ENCODE data around the gene AQR.
"Not testable (repeated sequence)": the region's sequence is repeated elsewhere in the genome, so short reads cannot be mapped to it uniquely, and the experiment has no call there.

AQR gene

DNA sequence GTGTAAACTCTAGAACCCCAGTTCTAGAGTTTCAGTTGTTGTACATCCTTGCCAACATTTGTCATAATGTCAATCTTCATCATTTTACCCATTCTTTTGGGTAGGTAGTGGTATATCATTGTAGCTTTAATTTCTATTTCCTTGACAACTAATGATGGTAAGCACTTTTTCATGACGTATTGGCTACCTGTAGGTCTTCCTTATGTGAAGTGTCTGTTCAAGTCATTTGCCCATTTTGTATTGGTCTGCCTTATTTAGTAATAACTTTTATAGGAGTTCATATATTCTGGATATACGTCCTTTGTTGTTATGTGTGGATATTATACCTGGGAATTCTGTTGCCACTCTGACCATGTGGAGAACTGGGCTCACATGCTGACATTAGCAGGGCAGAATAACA lies 100.4 kb downstream of the AQR start:
- FAIRE-seq = no peak

DNA sequence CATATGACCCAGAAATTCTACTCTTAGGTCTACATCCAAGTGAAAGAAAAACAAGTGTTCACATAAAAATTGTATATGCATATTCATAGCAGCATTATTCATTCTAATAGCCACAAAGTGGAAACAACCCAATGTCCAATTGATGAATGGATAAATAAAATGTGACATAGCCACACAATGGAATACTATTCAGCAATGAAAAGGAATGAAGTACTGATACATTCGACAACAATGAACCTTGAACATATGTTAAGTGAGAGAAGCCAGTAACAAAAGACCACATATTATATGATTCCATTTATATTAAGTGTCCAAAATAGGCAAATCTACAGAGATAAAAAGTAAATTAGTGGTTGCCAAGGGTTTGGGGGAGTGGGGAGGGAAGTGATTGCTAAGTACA lies 104.0 kb downstream of the AQR start:
- FAIRE-seq = no peak

DNA sequence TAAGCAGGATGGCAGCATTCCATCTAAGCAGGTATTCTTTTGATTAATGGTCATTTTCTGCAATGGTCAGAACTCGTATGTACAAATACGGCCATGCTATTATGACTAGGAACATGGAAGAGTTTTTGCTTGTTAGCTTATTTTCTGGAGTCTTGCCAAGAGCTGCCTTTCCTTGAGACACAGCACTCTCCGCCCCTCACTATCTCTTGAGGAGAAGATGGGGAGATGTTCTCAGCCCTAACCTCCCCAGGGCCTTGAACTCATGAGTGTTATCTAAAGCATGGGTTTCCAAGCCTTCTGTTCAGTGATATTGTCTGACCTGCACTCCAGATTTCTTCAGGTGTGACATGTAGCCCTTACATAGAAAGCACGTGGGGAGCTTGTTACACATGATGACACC lies 108.3 kb downstream of the AQR start:
- FAIRE-seq = no peak

DNA sequence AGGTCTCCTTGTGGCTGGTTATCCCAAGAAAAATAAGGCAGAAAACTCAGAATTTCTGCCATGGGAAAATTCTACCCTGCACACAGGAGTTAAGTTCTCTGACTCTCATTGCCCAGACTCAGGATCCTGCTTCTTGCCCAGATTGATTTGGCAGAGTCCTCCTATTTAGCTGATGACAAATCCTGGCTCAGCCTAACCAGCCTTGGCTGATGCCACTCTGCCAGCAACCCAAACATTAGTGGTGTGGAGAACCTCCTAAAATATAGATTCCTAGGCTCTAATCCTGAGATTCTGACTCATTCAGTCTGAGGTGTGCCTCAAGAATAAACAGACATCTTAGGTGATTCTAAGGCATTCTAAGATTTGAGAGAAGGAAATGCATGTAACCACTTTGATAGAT lies 113.6 kb downstream of the AQR start:
- no peak for FAIRE-seq

DNA sequence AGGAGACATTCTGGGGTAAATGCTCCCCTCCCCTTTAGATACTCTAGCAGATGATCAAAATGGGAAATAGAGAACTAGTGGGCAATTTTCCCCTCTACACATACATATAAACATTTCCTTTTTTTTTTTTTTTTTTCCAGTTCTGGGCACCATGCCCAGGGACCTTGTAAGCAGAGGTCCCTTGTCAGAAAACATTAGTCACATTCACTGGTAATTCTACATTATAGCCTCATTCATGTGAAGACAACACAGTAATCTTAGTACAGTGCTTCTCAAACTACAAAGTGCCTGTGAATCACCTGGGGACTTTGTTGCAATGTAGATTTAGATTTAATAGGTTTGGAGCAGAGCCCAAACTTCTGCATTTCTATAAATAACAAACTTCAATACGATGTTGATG lies 114.1 kb downstream of the AQR start:
- FAIRE-seq = no peak

DNA sequence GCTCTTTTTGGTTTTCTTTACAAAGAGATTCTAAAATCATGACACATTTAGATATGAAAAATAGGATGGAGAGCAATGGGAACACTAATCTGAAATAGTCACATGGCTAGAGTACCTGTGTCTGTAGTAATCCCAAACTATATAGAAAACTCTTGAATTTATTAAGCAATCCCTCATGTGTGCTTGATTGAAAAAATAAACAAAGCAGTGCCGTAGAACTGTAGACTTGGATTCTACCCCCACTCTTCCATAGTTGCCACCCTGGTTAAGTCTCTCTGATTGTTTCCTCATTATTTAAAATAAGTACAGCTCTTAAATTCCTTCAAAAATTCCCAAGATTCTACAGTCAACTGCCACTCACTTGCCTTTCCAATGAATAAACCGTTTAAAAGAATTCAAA lies 115.3 kb downstream of the AQR start:
- FAIRE-seq = no peak

DNA sequence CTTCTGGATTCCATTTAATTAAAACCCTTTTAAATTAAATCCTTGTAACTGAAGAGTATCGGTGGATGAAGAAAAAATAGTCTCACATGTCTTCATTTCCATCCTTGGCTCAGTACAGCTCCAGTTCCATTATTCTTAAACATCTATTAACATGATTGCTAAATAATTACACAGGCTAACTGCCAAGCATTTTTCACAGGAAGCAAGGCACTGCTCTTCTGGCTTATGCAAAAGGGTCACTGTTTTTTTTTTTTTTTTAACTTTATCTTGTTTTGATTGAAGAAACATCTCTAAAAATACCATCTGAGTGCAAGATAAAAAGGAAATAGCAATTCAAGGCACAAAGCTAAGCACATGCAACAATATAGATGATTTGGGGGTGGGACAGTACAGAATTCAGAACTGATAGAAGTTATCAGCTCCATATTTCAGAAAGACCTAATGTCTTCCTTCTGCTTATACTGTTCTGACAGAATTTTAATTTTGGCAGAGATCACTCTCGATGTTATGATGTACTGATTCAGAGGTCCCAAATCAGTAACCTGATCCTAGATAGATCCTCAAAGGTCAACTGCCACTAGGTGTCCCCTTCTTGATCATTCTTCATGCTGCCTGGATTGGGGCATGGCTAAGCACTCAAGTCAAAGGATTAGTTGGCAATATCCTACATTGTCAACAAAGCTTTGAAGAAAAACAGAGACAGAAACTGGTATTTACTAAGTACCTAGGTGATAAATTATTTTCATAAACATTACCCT lies 116.4 kb downstream of the AQR start:
- no peak for FAIRE-seq

DNA sequence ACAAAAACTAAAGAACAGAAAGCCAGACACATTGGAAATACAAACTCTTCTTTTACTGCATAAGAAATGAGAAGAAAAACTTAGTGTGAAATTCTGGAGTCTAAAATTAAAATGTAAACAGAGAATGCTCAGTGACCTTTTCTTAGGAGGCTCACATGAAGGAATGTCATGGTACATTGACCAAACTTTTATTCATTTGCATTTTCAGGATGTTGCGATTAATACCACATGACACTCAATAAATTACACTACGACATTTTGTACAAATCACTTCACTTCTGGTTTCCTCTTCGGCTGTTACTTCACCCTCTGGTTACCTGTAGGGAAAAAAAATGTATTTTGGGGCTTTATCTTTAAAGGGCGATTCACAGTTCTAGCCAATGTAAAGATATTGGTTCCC lies 117.8 kb downstream of the AQR start:
- FAIRE-seq = no peak

DNA sequence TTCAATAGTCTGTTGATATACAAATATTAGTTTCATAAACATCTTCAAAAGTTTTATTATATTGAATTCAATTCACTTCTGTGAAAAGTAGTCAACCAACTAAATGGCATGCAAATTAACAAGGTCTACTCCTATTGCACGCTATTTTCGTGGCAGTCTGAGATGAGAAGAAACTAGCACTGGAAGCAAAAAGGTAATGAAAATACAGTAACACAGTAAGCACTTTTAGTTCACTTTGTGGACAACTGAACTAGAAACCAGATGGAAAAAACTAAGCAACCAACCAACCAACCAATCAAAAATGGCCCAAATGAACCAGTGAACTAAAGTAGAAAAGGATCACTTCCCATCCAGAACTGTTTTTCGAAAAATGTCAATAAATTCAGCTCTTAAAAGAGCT lies 118.5 kb downstream of the AQR start:
- no peak for FAIRE-seq

DNA sequence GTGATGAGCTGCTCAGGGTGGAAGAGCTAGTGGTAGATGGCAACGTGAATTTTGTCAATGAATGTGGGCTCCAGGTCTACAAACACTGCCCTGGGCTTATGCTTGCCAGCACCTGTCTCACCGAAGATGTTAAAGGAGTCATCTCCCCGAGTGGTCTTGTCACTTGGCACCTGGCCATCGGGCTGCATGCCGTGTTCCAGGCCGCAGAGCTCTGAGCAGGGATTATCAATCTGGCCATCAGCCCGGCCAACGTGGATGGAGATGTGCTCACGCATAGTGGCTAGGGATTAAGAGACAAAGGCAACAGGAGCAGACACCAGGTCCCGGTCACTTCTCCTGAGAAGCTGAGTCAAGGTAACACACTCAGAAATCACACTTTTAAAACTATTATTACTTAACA lies 119.4 kb downstream of the AQR start:
- no peak for FAIRE-seq

DNA sequence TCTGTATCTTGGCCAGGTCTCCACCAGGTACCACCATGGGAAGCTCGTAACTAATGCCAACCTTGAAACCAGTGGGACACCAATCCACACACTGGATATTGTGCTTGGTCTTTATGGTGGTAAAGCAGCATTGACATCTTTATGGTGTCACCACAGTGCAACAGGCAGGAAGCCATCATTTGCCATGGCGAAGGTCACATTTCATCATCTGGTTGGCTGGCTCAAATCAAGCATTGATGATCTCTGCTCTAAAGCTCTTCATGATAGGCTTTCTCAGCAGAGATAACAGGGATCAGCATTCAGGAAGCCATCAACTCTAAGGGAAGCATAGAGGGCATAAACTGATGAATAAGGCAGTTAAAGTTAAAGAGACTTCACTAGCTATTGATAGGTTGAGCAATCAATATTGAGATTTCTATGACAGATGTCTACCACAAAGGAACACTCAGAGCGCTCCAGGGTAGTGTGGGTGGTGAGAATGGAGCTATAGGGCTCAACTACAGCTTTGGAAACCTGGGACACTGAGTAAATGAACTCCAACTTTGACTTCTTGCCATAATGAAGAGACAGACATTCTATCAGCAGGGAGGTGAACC lies 120.1 kb downstream of the AQR start:
- no peak for FAIRE-seq

DNA sequence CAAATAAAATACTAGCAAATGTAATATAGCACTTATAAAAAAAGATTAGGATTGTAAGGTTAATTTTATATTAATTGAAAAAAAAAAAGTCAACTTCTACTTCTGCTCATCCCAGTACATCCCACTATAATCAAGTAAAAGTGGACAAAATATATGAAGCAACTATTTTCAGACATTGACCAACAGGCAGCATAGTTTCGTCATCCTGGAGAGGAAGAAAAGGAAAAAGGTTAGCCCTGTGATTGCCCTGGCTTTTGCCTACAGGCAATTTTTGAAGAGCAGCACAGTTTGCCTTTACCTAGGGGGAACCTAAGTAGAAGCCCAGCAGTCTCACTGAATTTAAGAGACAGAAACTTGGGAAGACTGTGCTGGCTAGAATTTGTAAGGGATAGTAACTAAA lies 121.9 kb downstream of the AQR start:
- FAIRE-seq = no peak

DNA sequence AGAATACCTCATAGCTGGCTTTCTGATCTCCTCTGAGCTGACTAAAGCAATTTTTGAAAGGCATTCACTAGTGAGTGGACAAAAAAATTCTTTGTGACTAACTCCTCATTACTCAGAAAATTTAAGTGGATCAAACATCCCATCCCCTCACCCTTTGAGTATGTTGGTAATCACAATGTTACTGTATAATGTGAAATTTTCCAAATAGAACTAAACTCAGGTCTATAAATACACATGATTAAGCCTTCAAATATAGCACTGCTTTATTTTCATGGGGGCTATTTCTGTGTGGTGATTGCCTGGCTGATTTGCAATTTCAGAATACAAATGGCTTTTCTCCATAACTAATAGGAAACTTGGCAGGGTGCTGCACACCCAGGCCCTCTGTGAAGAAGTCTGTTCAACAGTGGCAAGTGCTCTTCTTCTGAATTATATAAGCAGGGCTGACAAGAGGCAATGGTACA lies 128.2 kb downstream of the AQR start:
- FAIRE-seq = no peak

DNA sequence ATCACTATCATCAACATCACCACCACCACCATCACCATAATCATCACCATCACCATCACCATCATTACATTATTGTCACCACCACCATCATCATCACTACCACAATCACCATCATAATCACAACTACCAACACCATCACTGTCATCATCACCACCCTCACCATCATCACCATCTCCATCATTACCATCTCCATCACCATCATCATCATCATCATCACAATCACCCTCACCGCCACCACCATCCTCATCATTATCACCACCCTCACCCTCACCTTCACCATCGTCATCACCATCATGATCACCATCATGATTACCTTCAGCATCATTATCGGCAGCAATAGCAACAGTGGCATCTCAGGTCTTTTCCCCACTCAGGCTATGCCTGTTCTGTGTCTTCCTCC lies 131.3 kb downstream of the AQR start:
- FAIRE-seq = no peak

DNA sequence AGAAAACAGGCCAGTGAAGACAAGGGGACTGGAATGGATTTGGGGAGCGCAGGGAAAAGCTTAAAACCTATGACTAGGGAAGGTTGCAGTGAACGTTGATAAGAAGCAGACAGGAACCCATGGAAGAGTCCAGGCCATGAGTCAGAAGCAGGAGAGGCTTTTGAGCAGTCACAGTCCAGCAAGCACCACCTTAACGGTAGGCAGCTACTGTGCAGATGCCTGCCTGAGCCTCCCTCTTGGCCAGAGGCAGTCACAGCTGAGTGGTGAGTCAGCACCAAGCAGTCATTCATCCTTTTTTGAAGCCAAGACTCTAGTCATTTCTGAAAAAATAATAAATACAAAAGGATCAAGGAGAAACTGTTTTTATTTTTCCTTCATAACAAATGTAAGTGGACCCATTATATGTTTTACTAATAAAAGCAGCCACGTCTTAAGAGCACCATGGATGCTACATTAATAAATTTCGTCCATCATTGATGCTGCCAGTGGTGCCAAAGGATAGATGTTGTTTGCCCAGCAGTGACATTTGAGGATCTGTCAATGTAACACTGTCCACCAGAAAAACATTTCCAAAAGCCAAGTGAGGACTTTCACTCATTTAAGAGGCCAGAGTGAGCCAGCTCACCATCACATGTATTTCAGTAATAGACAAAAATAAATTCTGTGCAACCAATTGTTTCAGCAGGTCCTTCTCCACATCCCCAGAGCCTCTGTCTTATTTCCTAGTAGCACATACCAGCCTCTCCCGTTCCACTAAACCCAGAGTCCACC lies 132.1 kb downstream of the AQR start:
- no peak for FAIRE-seq

DNA sequence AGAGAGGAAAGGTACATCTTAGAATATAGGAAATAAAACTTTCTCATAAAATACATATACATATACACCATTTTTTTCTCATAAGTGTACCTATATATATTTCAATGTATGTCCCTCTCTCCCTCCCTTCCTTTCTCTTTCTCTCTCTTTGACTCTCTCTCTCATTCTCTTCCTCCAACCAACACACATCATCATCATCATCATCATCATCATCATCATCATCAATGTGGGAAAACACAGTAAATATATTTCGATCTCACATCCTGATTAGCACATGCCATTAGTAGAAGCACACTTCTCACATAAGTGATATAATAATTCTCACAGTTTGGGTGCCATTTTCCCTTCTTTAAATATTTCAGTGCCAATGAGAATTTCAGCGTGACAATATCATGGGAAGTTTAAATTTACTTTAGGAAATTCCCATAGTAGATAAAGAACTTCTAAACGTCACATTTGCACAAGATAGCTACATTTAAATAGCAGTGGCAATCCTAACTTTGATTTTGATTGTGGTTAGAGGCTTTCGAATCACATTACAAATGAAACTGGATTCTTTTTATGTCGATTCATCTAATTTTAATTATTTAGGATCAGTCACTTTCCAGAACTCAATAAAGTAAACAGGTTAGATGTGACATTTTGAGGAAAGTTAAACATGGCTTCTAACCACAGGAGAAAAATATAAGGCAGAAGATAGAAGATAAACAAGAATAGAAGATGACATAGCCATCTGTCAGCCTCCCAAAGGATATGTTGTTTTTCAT lies 141.2 kb downstream of the AQR start:
- no peak for FAIRE-seq

DNA sequence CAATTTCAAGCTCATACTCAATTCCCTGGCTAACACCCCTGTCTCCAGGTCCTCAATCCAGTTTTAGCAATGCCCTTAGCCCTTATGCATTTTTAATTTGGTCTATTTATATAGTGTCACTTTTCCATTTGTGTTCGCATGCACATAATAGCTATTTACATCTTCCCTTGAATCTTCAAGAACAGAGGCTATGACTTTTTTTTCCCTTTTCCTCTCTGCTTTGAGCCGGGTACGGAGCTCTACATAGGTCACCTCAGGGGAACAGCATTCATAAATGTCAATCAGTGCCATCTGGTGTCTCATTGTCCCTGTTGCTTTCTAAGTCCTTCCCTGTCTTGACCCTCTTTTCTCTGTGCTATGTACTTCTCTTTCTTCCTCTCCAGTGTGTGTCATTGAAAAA lies 147.7 kb downstream of the AQR start:
- no peak for FAIRE-seq

DNA sequence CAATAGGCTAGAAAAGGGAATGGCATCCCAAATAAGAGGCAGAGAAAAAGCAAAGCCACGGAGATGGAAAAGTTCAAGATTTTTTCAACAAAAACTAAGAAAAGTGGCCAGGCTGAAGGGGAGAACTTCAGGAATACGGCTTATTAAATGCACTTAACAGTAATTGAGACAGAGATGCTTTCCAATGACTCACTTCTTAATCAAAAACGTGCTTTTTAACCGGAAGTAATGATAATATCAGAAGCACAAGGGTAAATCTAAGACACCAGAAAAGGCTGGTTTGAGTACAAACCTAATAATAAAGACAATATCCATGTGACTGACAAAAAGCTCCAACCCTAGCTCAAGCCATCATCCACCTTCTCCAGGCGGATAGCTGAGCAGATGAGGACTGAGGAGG lies 149.4 kb downstream of the AQR start:
- FAIRE-seq = no peak

DNA sequence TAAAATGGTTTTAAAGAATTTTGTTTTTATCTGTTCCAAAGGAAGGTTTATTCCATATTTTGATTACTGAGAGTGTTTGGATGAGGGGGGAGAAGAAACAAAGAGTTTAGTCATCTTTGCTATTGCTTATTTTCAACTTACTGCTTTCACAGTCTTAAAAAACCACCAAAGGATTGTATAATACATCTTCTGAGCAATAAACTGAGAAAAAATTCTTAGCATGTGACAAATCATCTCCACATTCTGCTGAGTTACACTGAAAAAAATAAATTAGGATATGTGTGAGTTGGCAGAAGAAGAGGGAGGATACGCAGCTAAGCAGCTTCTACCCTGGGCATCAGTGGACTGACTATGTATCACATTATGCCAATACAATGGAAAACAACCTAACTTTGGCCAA lies 151.0 kb downstream of the AQR start:
- FAIRE-seq = no peak

DNA sequence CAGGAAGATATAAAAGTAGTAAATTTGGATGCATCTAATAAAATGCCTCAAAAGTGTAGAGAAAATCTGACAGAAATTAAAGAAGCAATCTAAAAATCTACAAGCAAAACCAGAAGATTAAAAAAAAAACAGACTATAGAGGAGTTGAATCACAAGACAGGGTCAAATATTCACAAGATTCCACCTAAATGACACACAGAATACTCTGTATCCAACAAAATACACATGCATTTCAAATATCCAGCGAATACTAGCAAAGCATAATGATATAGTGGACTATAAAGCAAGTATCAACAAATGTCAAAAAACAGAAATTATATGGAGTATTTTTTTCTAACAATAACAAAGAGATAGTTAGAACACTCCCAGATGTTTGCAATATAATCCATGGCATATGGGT lies 153.7 kb downstream of the AQR start:
- FAIRE-seq = no peak

DNA sequence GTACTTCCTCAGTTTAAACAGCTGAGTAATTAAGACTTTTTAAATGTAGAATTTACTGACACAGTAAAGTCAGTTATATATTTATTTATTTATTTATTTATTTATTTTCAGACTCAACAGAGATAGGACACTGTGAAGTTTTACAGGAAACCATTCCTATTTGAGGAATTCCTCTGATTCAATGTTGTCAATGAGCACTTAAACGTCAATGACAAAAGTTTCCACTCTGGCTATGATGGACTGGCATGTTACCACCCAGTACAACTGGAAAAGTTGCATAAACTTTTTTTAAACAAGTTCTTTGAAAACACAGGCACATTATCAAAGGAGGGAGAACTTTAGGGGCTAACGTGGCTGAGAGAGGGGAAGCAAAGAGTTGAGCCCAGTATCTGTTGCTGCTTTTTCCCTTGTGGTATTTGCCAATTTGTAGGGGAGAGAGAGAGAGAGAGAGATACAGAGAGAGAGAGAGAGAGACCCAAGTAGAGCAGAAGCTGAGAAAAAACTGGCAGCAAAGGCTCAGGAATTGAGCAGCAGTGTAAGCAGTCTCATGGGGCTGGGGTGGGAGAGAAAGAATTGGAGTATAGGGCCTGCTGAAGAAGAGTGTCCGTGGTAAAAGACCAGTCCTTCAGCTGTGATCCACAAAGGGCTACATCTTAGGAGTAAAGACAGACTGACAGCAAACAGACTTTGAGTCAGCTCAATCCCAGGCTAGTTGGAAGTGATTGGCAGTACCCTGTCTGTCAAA lies 155.9 kb downstream of the AQR start:
- FAIRE-seq = no peak

DNA sequence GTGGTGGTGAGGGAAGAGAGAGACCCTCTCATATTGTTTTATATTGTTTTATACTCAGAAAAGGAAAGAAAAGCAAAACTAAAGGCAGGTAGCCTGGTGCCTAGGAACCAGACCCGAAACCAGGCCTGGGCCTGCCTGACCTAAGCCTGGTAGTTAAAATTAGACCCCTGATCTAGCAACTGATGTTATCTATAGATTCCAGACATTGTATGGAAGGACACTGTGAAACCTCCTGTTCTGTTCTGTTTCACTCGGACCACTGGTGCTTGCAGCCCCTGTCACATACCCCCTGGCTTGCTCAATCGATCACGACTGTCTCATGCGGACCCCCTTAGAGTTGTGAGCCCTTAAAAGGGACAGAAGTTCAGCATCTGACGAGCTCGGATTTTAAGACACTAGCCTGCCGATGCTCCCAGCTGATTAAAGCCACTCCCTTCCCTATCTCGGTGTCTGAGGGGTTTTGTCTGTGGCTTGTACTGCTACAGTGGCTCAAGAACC lies 156.6 kb downstream of the AQR start:
- not testable (repeated sequence) for FAIRE-seq
